GM12878 (cell line): ENCODE results near the gene CASP10. TPM values are rescaled to one million over a fixed set of nuclear protein-coding genes. Genes with fewer than 3 reads are reported as not detected.

Source experiments
- ATAC-seq: fragments of 200-7000 bp; cut with Tn5 transposase; 3 replicates; pipeline ENCODE4 v1.9.1; 2020; ENCODE audit warnings: mild to moderate bottlenecking, moderate library complexity
- BruUV-seq: library from RNA; stranded (reverse); fragments of 400-500 nt; replicated peaks from 2 replicates; lab custom pipeline; 2021; lab: Mats Ljungman, UMichigan
- CTCF ChIA-PET: fragments of 300-600 bp; sonication (Branson Sonifier 250); formaldehyde crosslinking; extraction: SDS; loops from one replicate; lab custom pipeline; 2021; ENCODE audit warnings: inconsistent platforms; lab: Yijun Ruan, JAX
- POLR2A ChIA-PET: fragments of 350-600 bp; formaldehyde crosslinking; extraction: SDS; loops from one replicate; lab custom pipeline; 2021; ENCODE audit warnings: inconsistent platforms; lab: Charles Lee
- RAD21 ChIA-PET: fragments of 300-600 bp; sonication (Branson Sonifier 250); formaldehyde crosslinking; loops from one replicate; lab custom pipeline; 2023; ENCODE audit warnings: antibody characterized with exemption; ENCODE audit not compliant: unreplicated experiment; lab: Charles Lee
- SMC1A ChIA-PET: fragments of 300-600 bp; sonication (Branson Sonifier 250); formaldehyde crosslinking; loops from one replicate; lab custom pipeline; 2023; ENCODE audit not compliant: unreplicated experiment, uncharacterized antibody; lab: Charles Lee
- DNase-seq: peaks from one replicate; pipeline ENCODE4 v3.0.0-alpha.2; 2011; ENCODE audit warnings: low read depth, low spot score
- FAIRE-seq: peaks from 3 replicates; lab custom pipeline; 2011; peaks lifted over from hg19 to GRCh38; lab: Jason Lieb, UNC
- H2AFZ ChIP-seq: 2 replicates; pipeline ENCODE4 v1.6.0; 2011; ENCODE audit warnings: low read depth, low read length, control low read depth; ENCODE audit not compliant: control insufficient read depth
- H3K27ac ChIP-seq: 2 replicates; pipeline ENCODE4 v1.5.1; 2011; ENCODE audit warnings: control low read depth; ENCODE audit not compliant: control insufficient read depth, insufficient read depth
- H3K27me3 ChIP-seq, 2 experiments: replicated peaks in 1 of 2; 2 replicates each; pipeline versions ENCODE4 v1.6.0 to v1.6.1; 2011; ENCODE audit warnings: low read length in 1 of 2; ENCODE audit not compliant: control insufficient read depth in 2 of 2, insufficient read depth in 2 of 2
- H3K36me3 ChIP-seq, 2 experiments: 2 replicates each; pipeline ENCODE4 v1.5.1; 2011; ENCODE audit warnings: low read length in 1 of 2; ENCODE audit not compliant: control insufficient read depth in 2 of 2, insufficient read depth in 2 of 2
- H3K4me1 ChIP-seq: 2 replicates; pipeline ENCODE4 v1.6.1; 2011; ENCODE audit warnings: mild to moderate bottlenecking, low read length, moderate library complexity, mixed read lengths; ENCODE audit not compliant: control insufficient read depth, insufficient read depth
- H3K4me2 ChIP-seq: 2 replicates; pipeline ENCODE4 v1.6.0; 2011; ENCODE audit warnings: control low read depth; ENCODE audit not compliant: control insufficient read depth, insufficient read depth
- H3K4me3 ChIP-seq: fragments of 200-600 bp; sonication (generic); 2 replicates; pipeline ENCODE4 v1.5.1; 2016
- H3K79me2 ChIP-seq: 2 replicates; pipeline ENCODE4 v1.6.0; 2011; ENCODE audit warnings: low read length; ENCODE audit not compliant: control insufficient read depth, insufficient read depth
- H3K9ac ChIP-seq: 2 replicates; pipeline ENCODE4 v1.8.0; 2011; ENCODE audit warnings: low read length, control low read depth, mixed read lengths; ENCODE audit not compliant: control insufficient read depth, insufficient read depth
- H3K9me3 ChIP-seq: replicated peaks from 3 replicates; pipeline ENCODE4 v1.5.1; 2011; ENCODE audit warnings: mild to moderate bottlenecking, low read length; ENCODE audit not compliant: control insufficient read depth, insufficient read depth
- H4K20me1 ChIP-seq: 2 replicates; pipeline ENCODE4 v1.6.0; 2011; ENCODE audit not compliant: control insufficient read depth, insufficient read depth
- ATF7 ChIP-seq: fragments of 450-650 bp; IDR thresholded peaks from 2 replicates; pipeline ENCODE4 v1.6.1; 2016; ENCODE audit warnings: low read depth, mild to moderate bottlenecking
- CBFB ChIP-seq: IDR thresholded peaks from 2 replicates; pipeline ENCODE4 v1.6.1; 2016; ENCODE audit warnings: antibody characterized with exemption, low read depth
- ETV6 ChIP-seq, 2 experiments: fragments of 450-650 bp in 1 of 2; IDR thresholded peaks in 1 of 2; conservative IDR thresholded peaks in 1 of 2; 2 replicates each; pipeline ENCODE4 v1.6.1; 2014; ENCODE audit warnings: antibody characterized with exemption in 1 of 2, borderline replicate concordance in 1 of 2, low read depth in 1 of 2, mild to moderate bottlenecking in 1 of 2, moderate library complexity in 1 of 2
- IKZF1 ChIP-seq: fragments of 450-650 bp; conservative IDR thresholded peaks from 2 replicates; pipeline ENCODE4 v1.6.1; 2017; ENCODE audit warnings: antibody characterized with exemption, mild to moderate bottlenecking
- MTA3 ChIP-seq: IDR thresholded peaks from 2 replicates; pipeline ENCODE4 v1.6.1; 2012; ENCODE audit warnings: low read length, inconsistent platforms, borderline replicate concordance
- POLR2A ChIP-seq: IDR thresholded peaks from 2 replicates; pipeline ENCODE4 v1.6.1; 2011; ENCODE audit warnings: low read depth, mild to moderate bottlenecking, low read length
- RBBP5 ChIP-seq: fragments of 200-600 bp; sonication (generic); conservative IDR thresholded peaks from 2 replicates; pipeline ENCODE4 v1.6.1; 2016
- ZNF217 ChIP-seq: fragments of 450-650 bp; IDR thresholded peaks from 2 replicates; pipeline ENCODE4 v1.6.1; 2017; ENCODE audit warnings: antibody characterized with exemption, mild to moderate bottlenecking
- WGBS: methylation state at CpG from one replicate; pipeline ENCODE4 v1.1.6; 2016; ENCODE audit warnings: low lambda C conversion rate; ENCODE audit not compliant: insufficient replicate concordance, insufficient coverage; ENCODE audit errors: missing lambda C conversion rate; 5-methylcytosine and 5-hydroxymethylcytosine counted together
- in situ Hi-C: fragments of 300-500 bp; cut with MboI; formaldehyde crosslinking; loops from 9 replicates; pipeline ENCODE4 v1.14.3; 2018; ENCODE audit warnings: mixed read lengths
- intact Hi-C: fragments of 100-400 bp; cut with micrococcal nuclease; formaldehyde crosslinking; loops from one replicate; pipeline ENCODE4 v1.14.2; 2022; ENCODE audit not compliant: unreplicated experiment
- polyA plus RNA-seq, 11 experiments: library from polyadenylated mRNA; depleted of rRNA in 4 of 11; unstranded in 6 of 11; stranded (reverse) in 5 of 11; fragments of >200 nt; fragmentation: Nextera tagmentation in 4 of 11; fragmentation: Illumina TruSeq in 1 of 11; extraction: Ambion mirVana in 4 of 11; extraction: Trizol in 1 of 11; gene quantifications; 1 replicate in 1 of 11; 2 replicates in 10 of 11; pipeline versions ENCODE4 v1.2.1 to v1.2.3, GENCODE V29; 2011 to 2016; ENCODE audit warnings: inconsistent platforms in 2 of 11, missing spikeins in 2 of 11, low read depth in 1 of 11
- total RNA-seq, 4 experiments: library from RNA; depleted of rRNA in 3 of 4; stranded (reverse); fragments of >200 nt in 3 of 4; fragmentation: Illumina TruSeq in 1 of 4; extraction: Trizol in 1 of 4; gene quantifications; 2 replicates each; pipeline versions ENCODE4 v1.2.1 to v1.2.3, GENCODE V29; 2013 to 2021
- TF ChIP-seq, protein P1 (sequence below), 3 experiments: IDR thresholded peaks in 2 of 3; conservative IDR thresholded peaks in 1 of 3; 2 replicates each; pipeline ENCODE4 v1.5.1; 2011; ENCODE audit warnings: low read depth in 3 of 3, low read length in 3 of 3, mild to moderate bottlenecking in 3 of 3, control low read depth in 2 of 3, moderate library complexity in 2 of 3, inconsistent platforms in 1 of 3, mixed read lengths in 1 of 3; ENCODE audit not compliant: control insufficient read depth in 2 of 3, insufficient read depth in 1 of 3; ENCODE audit errors: extremely low read depth in 1 of 3
- TF ChIP-seq, protein P2 (sequence below): fragments of 150-350 bp; IDR thresholded peaks from 2 replicates; pipeline ENCODE4 v1.6.1; 2014; ENCODE audit warnings: mild to moderate bottlenecking, low read depth, low read length

The CASP10 gene
- total and polyA plus RNA-seq, 10 of the 15 experiments (the other 5 are each of a cell fraction or from before 2014, with no cell fraction given), result 7.2 to 14.1 (median 10.8) TPM

DNA sequence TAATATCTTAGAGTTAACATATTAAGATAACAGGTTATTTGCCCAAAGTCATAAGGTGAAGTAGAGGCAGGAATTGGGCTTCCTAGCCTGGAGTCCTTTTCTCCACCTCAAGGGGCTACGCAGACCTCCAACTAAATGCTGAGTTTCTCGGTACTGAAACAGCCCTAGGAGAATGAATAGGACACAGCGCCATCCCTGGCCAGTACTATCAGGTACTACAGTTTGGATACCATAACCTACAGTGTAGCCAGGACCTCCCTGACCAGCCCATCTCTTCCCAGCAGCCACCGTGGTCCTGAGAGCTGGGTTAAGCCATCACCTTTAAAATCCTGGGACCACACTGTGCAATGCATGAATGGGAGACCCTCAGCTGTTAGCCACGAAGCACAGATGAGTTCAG lies 93.0 kb downstream of the CASP10 start:
- ATAC-seq, result peak; percentile 39; the same call in 2 of the 3 replicates
- FAIRE-seq, result no peak
- no TSS peak for BruUV-seq
- H3K27ac ChIP-seq, result no peak overlapping the region
- no peak overlapping the region for H2AFZ ChIP-seq
- no peak overlapping the region for H3K4me3 ChIP-seq
- ChIA-PET SMC1A (interaction anchor here (0.7 to 2.4 kb wide), 4 partner anchors 12 to 93 kb away, joined by 3 to 10 read pairs (median 5); partner anchors contain the start of gene CASP10), POLR2A (interaction anchor here (2.2 kb wide), 1 partner anchor 9 kb away, joined by 6 read pairs; no protein-coding TSS in a partner anchor), CTCF (interaction anchor here (0.9 to 2.5 kb wide), 3 partner anchors 9 to 88 kb away, joined by 4 to 8 read pairs (median 4); no protein-coding TSS in a partner anchor), RAD21 (interaction anchor here (1.9 kb wide), 1 partner anchor 39 kb away, joined by 4 read pairs; no protein-coding TSS in a partner anchor)
- no peaks in the 10 kb centered on the region for H3K27me3 ChIP-seq
- 86% methylated on average over 5 of the region's 5 CpGs for WGBS
- no peak overlapping the region for H3K9ac ChIP-seq
- no peak overlapping the region for H3K4me2 ChIP-seq
- in situ Hi-C loops (no loop called here), intact Hi-C loops (loop anchor here (5.0 kb wide), 1 partner anchor 39 kb away; no protein-coding TSS in a partner anchor)
- H3K79me2 ChIP-seq, result no peaks in the 10 kb centered on the region
- H3K9me3 ChIP-seq, result no peaks in the 10 kb centered on the region
- no peak for DNase-seq
- TF ChIP-seq, protein P1, sequence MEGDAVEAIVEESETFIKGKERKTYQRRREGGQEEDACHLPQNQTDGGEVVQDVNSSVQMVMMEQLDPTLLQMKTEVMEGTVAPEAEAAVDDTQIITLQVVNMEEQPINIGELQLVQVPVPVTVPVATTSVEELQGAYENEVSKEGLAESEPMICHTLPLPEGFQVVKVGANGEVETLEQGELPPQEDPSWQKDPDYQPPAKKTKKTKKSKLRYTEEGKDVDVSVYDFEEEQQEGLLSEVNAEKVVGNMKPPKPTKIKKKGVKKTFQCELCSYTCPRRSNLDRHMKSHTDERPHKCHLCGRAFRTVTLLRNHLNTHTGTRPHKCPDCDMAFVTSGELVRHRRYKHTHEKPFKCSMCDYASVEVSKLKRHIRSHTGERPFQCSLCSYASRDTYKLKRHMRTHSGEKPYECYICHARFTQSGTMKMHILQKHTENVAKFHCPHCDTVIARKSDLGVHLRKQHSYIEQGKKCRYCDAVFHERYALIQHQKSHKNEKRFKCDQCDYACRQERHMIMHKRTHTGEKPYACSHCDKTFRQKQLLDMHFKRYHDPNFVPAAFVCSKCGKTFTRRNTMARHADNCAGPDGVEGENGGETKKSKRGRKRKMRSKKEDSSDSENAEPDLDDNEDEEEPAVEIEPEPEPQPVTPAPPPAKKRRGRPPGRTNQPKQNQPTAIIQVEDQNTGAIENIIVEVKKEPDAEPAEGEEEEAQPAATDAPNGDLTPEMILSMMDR (IDR thresholded peaks at IDR 0.05 in 2 of 3, conservative IDR thresholded peaks at IDR 0.05 in 1 of 3; ENCODE audit: control insufficient read depth in 2 of 3, extremely low read depth in 1 of 3, insufficient read depth in 1 of 3, low read depth in 3 of 3, low read length in 3 of 3), result peak in 2 of 3 experiments; percentile 1 to 5; a peak in 1 of 6 replicates
- no peak for TF ChIP-seq RBBP5
- H3K36me3 ChIP-seq, result peaks cover 0 to 24% of the 10 kb centered on the region in 2 experiments
- H4K20me1 ChIP-seq, result no peaks in the 10 kb centered on the region
- H3K4me1 ChIP-seq, result no peaks in the 10 kb centered on the region

DNA sequence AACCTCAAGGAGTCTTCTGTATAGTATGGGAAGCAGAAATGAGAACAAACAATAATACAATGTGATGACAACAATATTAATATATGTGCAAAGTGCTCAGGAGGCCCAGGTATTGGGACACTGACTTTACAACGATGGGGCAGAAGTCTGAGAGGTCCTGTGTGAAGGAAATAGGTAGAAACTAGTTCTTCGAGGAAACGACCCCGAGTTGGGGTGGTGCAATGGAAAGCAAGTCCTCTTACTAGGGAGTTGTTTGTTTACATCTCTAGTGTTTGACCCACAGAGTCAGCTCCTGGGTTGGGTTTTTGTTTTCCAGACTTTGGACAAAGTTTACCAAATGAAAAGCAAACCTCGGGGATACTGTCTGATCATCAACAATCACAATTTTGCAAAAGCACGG lies 93.6 kb downstream of the CASP10 start:
- intact Hi-C loops, result loop anchor here (5.0 kb wide), 1 partner anchor 39 kb away; no protein-coding TSS in a partner anchor
- H3K27ac ChIP-seq, result no peak overlapping the region
- H3K9ac ChIP-seq, result no peak overlapping the region
- H2AFZ ChIP-seq, result no peak overlapping the region
- H3K4me2 ChIP-seq, result no peak overlapping the region
- SMC1A ChIA-PET, result interaction anchor here (0.7 to 1.8 kb wide), 4 partner anchors 12 to 93 kb away, joined by 3 to 6 read pairs (median 4); partner anchors contain the start of gene CASP10
- H3K79me2 ChIP-seq, result no peaks in the 10 kb centered on the region
- H3K9me3 ChIP-seq, result no peaks in the 10 kb centered on the region
- TF ChIP-seq, protein P2, sequence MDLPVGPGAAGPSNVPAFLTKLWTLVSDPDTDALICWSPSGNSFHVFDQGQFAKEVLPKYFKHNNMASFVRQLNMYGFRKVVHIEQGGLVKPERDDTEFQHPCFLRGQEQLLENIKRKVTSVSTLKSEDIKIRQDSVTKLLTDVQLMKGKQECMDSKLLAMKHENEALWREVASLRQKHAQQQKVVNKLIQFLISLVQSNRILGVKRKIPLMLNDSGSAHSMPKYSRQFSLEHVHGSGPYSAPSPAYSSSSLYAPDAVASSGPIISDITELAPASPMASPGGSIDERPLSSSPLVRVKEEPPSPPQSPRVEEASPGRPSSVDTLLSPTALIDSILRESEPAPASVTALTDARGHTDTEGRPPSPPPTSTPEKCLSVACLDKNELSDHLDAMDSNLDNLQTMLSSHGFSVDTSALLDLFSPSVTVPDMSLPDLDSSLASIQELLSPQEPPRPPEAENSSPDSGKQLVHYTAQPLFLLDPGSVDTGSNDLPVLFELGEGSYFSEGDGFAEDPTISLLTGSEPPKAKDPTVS, result no peak
- no peak for TF ChIP-seq ZNF217
- no peak for TF ChIP-seq CBFB
- no peak for TF ChIP-seq POLR2A
- no peak for TF ChIP-seq IKZF1
- no peak for TF ChIP-seq ETV6 (conservative IDR thresholded peaks at IDR 0.05 in 1 of 2, IDR thresholded peaks at IDR 0.05 in 1 of 2; ENCODE audit: borderline replicate concordance in 1 of 2, low read depth in 1 of 2)
- no peak for TF ChIP-seq MTA3
- TF ChIP-seq ATF7, result no peak
- TF ChIP-seq, all 136 proteins: peak for 0
- no peak for ATAC-seq
- H3K36me3 ChIP-seq, result peaks cover 0 to 24% of the 10 kb centered on the region in 2 experiments
- no peaks in the 10 kb centered on the region for H3K27me3 ChIP-seq
- CTCF ChIA-PET, result interaction anchor here (0.9 to 5.6 kb wide), 5 partner anchors 10 to 88 kb away, joined by 4 to 24 read pairs (median 4); no protein-coding TSS in a partner anchor
- in situ Hi-C loops, result no loop called here
- RAD21 ChIA-PET, result interaction anchor here (0.8 to 1.9 kb wide), 2 partner anchors 40 to 94 kb away, joined by 3 to 4 read pairs; partner anchors contain the start of gene CASP10
- 97% methylated on average over 6 of the region's 6 CpGs for WGBS
- FAIRE-seq, result no peak
- POLR2A ChIA-PET, result interaction anchor here (2.2 kb wide), 1 partner anchor 10 kb away, joined by 6 read pairs; no protein-coding TSS in a partner anchor
- H4K20me1 ChIP-seq, result no peaks in the 10 kb centered on the region
- no TSS peak for BruUV-seq
- no peak overlapping the region for H3K4me3 ChIP-seq
- no peak for DNase-seq
- no peaks in the 10 kb centered on the region for H3K4me1 ChIP-seq
